Stimulated activated CD4-positive, alpha-beta T cell treated with anti-CD3 and anti-CD28 coated beads, Interleukin-12 subunit alpha, Interleukin-12 subunit beta, amount 100 ng/mL, for 4 hours (primary cell): ENCODE data around the gene HAUS6.
"Not testable (repeated sequence)": the region's sequence is repeated elsewhere in the genome, so short reads cannot be mapped to it uniquely, and the experiment has no call there.

ENCODE experiments used
- DNase-seq: peaks from one replicate; pipeline ENCODE4 v3.0.0-alpha.2; 2020

The HAUS6 gene

DNA sequence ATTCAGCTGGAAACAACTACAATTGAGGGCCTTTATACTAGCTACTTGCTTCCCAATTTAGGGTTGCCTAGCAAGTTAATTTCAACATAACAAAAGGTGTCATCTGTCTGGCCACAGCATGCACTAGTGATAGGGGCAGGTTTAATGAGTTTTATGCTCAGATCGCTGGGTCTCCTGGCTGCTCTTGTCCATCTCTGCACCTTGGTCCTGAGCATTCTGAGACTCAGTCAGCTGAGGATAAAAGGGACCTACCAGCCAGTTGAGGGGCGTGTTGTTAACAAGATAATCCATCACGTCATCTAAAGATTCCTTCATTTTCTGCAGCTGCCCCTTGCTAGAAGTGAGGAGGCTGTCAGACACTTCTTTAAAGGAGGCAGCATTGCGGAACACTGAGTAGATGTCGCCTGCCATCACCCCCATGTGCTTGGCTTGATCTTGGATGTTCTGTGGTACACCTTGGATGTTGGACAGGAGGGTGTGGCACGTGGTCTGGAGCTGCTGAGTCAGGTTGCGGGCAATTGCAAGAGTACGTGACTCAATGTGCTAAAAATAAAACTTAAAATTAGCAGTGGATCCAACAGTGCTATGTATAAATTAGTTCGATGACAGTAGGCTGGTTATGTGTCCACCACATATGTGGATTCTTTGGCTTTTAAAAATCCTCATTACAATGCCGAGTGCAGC lies 13.5 kb upstream of the HAUS6 start:
- DNase-seq, result no peak

GRCh38 chr9:19114680-19115270 lies 12.1 kb upstream of the HAUS6 start:
- DNase-seq, result no peak

DNA sequence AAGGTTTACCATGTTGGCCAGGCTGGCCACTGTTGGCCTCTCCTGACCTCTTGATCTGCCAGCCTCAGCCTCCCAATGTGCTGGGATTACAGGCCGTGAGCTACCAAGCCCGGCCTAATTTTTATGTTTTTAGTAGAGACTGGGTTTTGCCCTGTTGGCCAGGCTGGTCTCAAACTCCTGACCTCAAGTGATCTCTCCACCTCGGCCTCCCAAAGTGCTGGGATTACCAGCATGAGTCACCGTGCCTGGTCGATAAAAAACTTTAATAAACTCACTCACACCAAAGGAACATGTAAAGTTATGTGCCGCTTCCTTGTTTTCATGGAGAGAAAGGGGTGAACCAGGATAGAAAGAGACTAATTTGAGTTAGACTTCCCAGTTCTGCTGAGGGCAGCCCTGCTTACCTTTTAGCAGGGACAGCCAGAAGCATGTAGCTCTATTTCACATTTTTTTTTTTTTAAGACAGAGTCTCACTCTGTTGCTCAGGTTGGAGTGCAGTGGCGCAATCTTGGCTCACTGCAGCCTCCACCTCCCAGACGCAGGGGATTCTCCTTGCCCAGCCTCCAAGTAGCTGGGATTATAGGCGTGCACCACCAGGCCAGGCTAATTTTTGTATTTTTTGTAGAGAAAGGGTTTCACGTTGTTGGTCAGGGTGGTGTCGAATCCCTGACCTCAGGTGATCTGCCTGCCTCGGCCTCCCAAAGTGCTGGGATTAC lies 11.4 kb upstream of the HAUS6 start:
- no peak for DNase-seq

- not testable (repeated sequence) for DNase-seq
Measured at GRCh38 chr9:19113064-19113611, 10.4 kb upstream of the HAUS6 start.

DNA sequence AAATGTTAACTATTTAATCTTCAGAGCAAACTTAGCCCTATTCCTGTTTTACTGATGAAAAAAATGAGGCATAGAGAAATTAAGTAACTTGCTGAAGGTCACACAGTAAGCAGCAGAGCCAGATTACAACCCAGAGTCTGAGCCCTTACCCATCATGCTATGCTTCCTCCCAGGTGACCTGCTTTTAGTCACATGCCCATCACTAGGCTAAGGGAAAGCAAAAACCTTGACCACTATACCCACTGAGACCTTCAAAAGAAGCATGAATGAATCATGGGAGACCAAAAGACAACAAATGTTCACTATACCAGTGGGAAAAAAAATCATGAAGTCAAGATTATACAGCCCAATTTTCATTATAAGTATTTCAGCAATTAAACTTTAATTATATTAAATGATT lies 5.3 kb upstream of the HAUS6 start:
- DNase-seq, result no peak

GRCh38 chr9:19104515-19105282 lies 2.0 kb upstream of the HAUS6 start:
- no peak for DNase-seq

- peak; percentile 2 for DNase-seq
Measured at GRCh38 chr9:19102181-19102630, 498 bp downstream of the HAUS6 start.

DNA sequence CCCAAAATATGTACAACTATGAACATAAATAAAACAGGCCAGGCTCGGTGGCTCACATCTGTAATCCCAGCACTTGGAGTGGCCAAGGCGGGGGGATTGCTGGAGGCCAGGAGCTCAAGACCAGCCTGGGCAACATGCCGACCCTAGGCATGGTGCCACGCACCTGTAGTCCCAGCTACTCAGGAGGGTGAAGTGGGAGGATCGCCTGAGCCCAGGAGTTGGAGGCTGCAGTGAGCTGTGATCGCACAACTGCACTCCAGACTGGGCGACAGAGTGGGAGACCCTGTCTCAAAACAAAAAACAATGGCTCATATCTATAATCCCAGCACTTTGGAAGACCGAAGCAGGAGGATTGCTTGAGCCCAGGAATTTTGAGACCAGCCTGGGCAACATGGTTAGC lies 1.5 kb downstream of the HAUS6 start:
- DNase-seq, result no peak

DNA sequence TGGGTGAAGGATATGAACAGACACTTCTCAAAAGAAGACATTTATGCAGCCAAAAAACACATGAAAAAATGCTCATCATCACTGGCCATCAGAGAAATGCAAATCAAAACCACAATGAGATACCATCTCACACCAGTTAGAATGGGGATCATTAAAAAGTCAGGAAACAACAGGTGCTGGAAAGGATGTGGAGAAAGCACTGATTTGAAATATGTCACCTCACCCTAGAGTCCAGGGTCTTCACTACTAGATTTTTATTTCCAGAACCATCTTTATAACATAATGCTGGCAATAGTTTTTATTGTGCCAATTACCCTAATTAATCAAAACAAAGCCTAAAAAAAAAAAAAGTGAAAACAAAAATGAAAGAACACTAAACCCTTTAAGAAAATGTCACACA lies 5.3 kb downstream of the HAUS6 start:
- not testable (repeated sequence) for DNase-seq

DNA sequence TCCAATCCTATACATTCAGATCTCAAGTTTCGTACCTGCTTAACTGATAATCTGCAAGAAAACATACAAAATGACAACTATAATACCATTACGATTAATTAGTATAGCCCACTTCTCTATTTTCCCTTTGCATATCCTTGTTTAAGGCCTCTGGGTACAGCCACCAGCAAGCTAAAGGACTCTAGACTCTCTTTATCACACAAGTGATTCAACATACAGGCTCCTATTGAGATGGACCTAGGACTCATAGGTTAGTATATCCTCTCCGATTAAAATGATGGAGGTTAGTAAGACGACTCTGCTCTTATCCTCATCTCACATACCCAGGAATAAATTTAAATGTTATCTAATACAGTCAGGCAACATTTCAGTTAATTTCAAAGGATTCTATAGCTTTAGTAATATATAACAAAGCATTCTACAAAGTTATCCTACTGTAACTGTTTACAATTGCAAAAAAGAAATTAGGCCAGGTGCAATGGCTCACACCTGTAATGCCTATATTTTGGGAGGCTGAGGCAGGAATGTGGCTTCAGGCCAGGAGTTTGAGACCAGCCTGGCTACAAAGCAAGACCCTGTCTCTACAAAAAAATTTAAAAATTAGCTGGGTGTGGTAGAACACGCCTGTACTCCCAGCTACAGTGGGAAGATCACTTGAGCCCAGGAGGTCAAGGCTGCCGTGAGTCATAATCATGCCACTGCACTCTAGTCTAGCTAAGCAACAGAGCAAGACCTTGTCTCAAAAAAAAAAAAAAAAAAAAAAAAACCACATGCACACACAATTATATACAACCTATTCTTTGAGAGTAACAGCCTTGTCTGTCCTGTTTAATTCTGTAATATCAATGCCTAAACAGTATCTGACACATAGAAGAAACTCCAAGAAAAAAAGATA lies 15.4 kb downstream of the HAUS6 start:
- DNase-seq, result no peak

DNA sequence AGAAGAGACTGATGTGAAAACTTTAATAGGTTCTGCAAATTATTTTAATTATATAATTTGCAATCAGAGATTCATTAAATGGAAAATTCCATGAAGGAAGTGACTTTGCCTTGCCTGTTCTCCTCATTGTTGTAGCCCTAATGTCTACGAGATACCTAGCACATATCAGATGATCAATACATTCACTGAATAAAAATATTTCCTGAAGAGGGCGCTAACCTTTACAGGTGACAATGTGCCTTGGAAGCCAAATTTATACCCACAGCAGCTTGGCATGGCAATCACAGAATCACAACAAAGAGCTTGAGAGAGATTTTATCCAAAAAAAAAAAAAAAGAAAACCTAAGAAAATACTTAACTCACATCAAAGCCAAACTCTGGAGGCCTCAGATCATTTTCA lies 17.4 kb downstream of the HAUS6 start:
- no peak for DNase-seq

- no peak for DNase-seq
Measured at GRCh38 chr9:19074836-19075235, 27.9 kb downstream of the HAUS6 start.

DNA sequence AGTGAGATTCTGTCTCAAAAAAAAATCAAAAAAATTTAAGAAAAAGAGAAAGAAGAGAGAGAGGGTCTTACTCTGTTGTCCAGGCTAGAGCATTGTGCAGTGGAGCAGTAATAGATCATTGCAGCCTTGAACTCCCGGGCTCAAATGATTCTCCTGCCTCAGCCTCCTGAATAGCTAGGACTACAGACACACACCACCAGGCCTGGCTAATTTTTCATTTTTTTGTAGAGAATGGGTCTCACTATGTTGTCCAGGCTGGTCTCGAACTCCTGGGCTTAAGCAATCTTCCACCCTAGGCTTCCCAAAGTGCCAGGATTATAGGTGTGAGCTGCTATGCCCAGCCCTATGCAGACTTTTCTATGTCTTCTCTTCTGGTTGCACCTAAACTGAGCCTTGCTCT lies 28.5 kb downstream of the HAUS6 start:
- no peak for DNase-seq

DNA sequence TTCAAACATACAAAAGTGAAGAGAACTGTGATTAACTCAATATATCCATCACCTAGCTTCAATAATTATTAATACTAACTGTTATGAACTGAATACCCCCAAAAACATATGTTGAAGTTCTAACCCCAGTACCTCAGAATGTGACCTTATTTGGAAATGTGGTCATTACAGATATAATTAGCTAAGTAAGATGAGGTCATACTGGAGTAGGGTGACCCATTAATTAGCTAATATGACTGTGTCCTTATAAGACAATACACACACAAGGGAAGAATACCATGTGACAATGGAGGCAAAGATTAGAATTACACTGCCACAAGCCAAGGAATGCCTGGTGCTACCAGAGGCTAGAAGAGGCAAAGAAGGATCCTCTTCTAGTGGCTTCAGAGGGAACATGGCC lies 45.7 kb downstream of the HAUS6 start:
- no peak for DNase-seq

DNA sequence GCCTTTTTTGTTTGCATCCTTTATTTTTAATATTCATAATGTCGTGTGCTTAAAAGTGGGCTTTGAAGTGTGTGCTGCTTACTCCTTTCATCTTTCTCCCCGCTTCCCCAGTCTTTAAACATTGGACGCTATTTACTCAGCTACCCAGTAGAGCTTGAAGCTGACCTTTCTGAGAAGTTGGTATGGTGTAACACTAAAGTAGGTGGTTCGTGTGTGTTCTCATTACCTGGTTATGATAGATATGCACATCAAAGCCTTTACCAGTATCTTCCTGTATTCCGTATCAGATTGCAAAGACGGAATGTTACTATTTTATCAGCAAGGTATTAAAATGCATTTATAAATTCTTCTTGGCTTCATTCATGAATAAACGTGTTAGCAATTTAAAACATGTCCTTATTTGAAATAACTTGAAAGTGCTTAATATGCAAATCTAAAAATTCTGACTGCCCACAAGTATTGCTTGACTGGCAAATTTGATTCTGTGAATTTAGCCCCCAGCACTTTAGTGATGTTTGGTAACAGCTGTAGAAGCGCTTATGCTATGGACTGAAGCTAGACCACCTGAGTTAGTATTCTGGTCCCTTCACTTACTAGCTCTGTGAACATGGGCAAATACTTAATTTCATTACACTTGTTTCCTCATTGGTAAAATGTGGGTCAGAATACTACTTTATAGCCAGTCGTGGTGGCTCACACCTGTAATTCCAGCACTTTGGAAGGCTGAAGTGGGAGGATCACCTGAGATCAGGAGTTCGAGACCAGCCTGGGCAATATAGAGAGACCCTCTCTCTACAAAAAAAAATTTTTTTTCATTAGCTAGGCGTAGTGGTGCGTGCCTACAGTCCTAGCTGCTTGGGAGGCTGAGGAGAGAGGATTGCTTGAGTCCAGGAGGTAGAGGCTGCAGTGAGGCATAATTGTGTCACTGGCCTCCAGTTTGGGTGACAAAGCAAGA lies 51.8 kb downstream of the HAUS6 start:
- DNase-seq, result no peak

DNA sequence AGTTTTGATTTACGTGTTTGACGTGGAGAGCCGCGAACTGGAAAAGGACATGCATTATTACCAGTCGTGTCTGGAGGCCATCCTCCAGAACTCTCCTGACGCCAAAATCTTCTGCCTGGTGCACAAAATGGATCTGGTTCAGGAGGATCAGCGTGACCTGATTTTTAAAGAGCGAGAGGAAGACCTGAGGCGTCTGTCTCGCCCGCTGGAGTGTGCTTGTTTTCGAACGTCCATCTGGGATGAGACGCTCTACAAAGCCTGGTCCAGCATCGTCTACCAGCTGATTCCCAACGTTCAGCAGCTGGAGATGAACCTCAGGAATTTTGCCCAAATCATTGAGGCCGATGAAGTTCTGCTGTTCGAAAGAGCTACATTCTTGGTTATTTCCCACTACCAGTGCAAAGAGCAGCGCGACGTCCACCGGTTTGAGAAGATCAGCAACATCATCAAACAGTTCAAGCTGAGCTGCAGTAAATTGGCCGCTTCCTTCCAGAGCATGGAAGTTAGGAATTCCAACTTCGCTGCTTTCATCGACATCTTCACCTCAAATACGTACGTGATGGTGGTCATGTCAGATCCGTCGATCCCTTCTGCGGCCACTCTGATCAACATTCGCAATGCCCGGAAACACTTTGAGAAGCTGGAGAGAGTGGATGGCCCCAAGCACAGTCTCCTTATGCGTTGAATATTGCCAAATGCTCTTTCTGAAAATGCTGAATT lies 52.6 kb downstream of the HAUS6 start:
- no peak for DNase-seq

- DNase-seq, result peak; percentile 90
Measured at GRCh38 chr9:19048966-19049916, 53.5 kb downstream of the HAUS6 start, which contains the start of gene RRAGA. Gene RRAGA (plus strand): TSS chr9:19049427. CDS start chr9:19049660, 233 bp downstream.

GRCh38 chr9:19036611-19037010 lies 66.1 kb downstream of the HAUS6 start:
- DNase-seq, result no peak

- DNase-seq, result no peak
Measured at GRCh38 chr9:19033015-19033414, 69.7 kb downstream of the HAUS6 start, which contains the start of gene SAXO1. Gene SAXO1 (minus strand): TSS chr9:19033209. CDS start chr9:19032908, 301 bp downstream.
